Calu3 (cell line): ENCODE data around the gene SEPTIN5. TPM values are rescaled to one million over a fixed set of nuclear protein-coding genes. Genes with fewer than 3 reads are reported as not detected.

Experiments used
- Bru-seq: library from RNA; stranded (reverse); fragments of 400-500 nt; gene quantifications from one replicate; lab custom pipeline; 2021; lab: Mats Ljungman, UMichigan
- BruChase-seq, 2 experiments: library from RNA; stranded (reverse); fragments of 400-500 nt; gene quantifications; one replicate each; lab custom pipeline; 2021; lab: Mats Ljungman, UMichigan
- BruUV-seq: library from RNA; stranded (reverse); fragments of 400-500 nt; replicated peaks from 2 replicates; lab custom pipeline; 2021; lab: Mats Ljungman, UMichigan
- CTCF ChIA-PET: fragments of 300-600 bp; sonication (Branson Sonifier 250); formaldehyde crosslinking; loops from one replicate; lab custom pipeline; 2022; ENCODE audit warnings: antibody characterized with exemption; lab: Charles Lee
- DNase-seq: peaks from one replicate; pipeline ENCODE4 v3.0.0; 2022
- H3K27ac Mint-ChIP-seq: one replicate; pipeline ENCODE4 v1.8.0; 2022; ENCODE audit warnings: mixed read lengths; ENCODE audit not compliant: unreplicated experiment
- H3K27me3 Mint-ChIP-seq: one replicate; pipeline ENCODE4 v1.8.0; 2022; ENCODE audit warnings: mixed read lengths; ENCODE audit not compliant: unreplicated experiment
- H3K36me3 Mint-ChIP-seq: one replicate; pipeline ENCODE4 v1.8.0; 2022; ENCODE audit warnings: mild to moderate bottlenecking, moderate library complexity, mixed read lengths; ENCODE audit not compliant: insufficient read depth, unreplicated experiment
- H3K4me1 Mint-ChIP-seq: one replicate; pipeline ENCODE4 v1.8.0; 2022; ENCODE audit warnings: mild to moderate bottlenecking, low read depth, mixed read lengths; ENCODE audit not compliant: unreplicated experiment
- H3K4me3 Mint-ChIP-seq: one replicate; pipeline ENCODE4 v1.8.0; 2022; ENCODE audit warnings: mild to moderate bottlenecking, low read depth, moderate library complexity, mixed read lengths; ENCODE audit not compliant: unreplicated experiment
- H3K9me3 Mint-ChIP-seq: one replicate; pipeline ENCODE4 v1.8.0; 2022; ENCODE audit warnings: low read depth, mixed read lengths; ENCODE audit not compliant: unreplicated experiment
- intact Hi-C: fragments of 100-400 bp; cut with micrococcal nuclease; formaldehyde crosslinking; loops from one replicate; pipeline ENCODE4 v1.10.0; 2022; ENCODE audit not compliant: unreplicated experiment
- long read RNA-seq: library from polyadenylated mRNA; stranded (forward); transcript quantifications from one replicate; pipeline ENCODE4 v2.0.0, GENCODE V29; 2022
- total RNA-seq: library from RNA; stranded (reverse); gene quantifications from 2 replicates; pipeline ENCODE4 v1.2.3, GENCODE V29; 2022
- TF ChIP-seq, protein P1 (sequence below): fragments of 200-600 bp; IDR thresholded peaks from one replicate; pipeline ENCODE4 v1.8.0; 2022; ENCODE audit warnings: antibody characterized with exemption; ENCODE audit not compliant: unreplicated experiment

The SEPTIN5 gene
- total RNA-seq = 2.3 and 3.3 TPM in 2 replicates
- percentile 19 among the genes with signal in this experiment for Bru-seq, nascent RNA
- BruChase-seq, experiment 1, labeled RNA remaining after a 6-hour chase = not detected
- percentile 23 among the genes with signal in this experiment for BruChase-seq, experiment 2, labeled RNA remaining after a 2-hour chase
- long read RNA-seq = 0 reads

- Mint-ChIP-seq H3K4me1 (no peaks in the 10 kb centered on the region), H3K4me3 (peak within 1 kb of the TSS; percentile 95), H3K27me3 (peaks cover 59% of the 10 kb centered on the region), H3K36me3 (peaks cover 26% of the 10 kb centered on the region), H3K27ac (no peak within 1 kb of the TSS), H3K9me3 (no peaks in the 10 kb centered on the region)
- intact Hi-C loops = loop anchor here (5.0 kb wide), 2 partner anchors 82 to 422 kb away; partner anchors contain the start of gene CLTCL1
- no TSS peak for BruUV-seq
- TF ChIP-seq, protein P1, sequence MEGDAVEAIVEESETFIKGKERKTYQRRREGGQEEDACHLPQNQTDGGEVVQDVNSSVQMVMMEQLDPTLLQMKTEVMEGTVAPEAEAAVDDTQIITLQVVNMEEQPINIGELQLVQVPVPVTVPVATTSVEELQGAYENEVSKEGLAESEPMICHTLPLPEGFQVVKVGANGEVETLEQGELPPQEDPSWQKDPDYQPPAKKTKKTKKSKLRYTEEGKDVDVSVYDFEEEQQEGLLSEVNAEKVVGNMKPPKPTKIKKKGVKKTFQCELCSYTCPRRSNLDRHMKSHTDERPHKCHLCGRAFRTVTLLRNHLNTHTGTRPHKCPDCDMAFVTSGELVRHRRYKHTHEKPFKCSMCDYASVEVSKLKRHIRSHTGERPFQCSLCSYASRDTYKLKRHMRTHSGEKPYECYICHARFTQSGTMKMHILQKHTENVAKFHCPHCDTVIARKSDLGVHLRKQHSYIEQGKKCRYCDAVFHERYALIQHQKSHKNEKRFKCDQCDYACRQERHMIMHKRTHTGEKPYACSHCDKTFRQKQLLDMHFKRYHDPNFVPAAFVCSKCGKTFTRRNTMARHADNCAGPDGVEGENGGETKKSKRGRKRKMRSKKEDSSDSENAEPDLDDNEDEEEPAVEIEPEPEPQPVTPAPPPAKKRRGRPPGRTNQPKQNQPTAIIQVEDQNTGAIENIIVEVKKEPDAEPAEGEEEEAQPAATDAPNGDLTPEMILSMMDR = no peak
- no peak for DNase-seq
- CTCF ChIA-PET = no interaction called here
Observed at GRCh38 chr22:19714312-19715187, at the start of gene SEPTIN5. TSS of gene SEPTIN5 (plus strand) at chr22:19714503. CDS start at chr22:19714589, 86 bp downstream.

- no peak overlapping the region for H3K4me3 Mint-ChIP-seq
- H3K27ac Mint-ChIP-seq = no peak overlapping the region
- intact Hi-C loops = no loop called here
- no TSS peak for BruUV-seq
- H3K9me3 Mint-ChIP-seq = no peaks in the 10 kb centered on the region
- no peak for DNase-seq
- TF ChIP-seq, protein P1 = no peak
- no peaks in the 10 kb centered on the region for H3K36me3 Mint-ChIP-seq
- H3K4me1 Mint-ChIP-seq = no peaks in the 10 kb centered on the region
- peaks cover 25% of the 10 kb centered on the region for H3K27me3 Mint-ChIP-seq
- CTCF ChIA-PET = interaction anchor here (0.6 kb wide), 1 partner anchor 13 kb away, joined by 3 read pairs; no protein-coding TSS in a partner anchor
Observed at GRCh38 chr22:19664951-19665783, 49.1 kb upstream of the SEPTIN5 start.

DNA sequence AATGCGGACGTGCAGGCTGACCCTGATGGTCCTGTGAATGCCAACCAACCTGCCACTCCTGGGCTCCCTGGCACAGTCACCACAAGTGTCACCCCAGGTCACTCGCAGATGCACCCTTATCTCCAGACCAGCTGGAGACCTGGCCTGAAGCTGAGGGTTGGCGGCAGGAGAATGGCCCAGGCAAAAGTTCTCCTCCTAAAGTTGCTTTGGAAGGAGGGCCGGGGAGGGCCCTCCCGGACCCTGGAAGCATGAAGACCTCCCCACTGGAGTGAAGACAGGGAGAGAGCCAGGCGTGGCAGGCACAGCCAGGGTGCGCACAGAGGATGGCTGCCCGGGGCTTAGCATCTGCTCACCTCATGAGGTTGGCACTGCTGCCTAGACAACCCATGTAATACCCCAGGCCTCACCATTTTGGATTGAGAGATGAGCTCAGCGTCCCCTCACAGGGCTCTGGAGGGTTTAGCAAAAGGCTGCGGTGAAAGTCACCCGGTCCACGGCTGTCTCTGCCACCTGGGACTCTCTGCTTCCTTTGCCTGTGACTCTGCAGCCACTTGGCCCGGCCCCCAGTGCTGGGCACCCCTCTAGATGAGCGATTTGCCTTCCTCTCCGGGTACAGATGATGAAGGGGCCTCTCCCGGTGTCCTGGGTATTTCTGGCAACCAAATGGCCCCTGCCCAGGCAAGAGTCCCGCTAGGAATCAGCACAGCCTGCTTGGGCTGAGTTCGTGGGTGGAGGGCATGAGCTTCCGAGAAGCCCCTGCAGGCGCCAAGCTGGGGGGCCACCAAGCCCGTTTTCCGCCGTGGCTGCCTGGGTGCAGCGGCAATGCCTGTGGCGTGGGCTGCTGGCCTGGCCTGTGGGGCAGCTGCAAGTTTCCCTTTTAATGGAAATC, 48.3 kb upstream of the SEPTIN5 start:
- CTCF ChIA-PET = no interaction called here
- Mint-ChIP-seq H3K4me1 (no peaks in the 10 kb centered on the region), H3K27me3 (peaks cover 34% of the 10 kb centered on the region), H3K9me3 (no peaks in the 10 kb centered on the region), H3K4me3 (no peak overlapping the region), H3K27ac (no peak overlapping the region), H3K36me3 (no peaks in the 10 kb centered on the region)
- DNase-seq = peak; percentile 11
- no TSS peak for BruUV-seq
- TF ChIP-seq, protein P1 = no peak
- intact Hi-C loops = no loop called here
